K562 (cell line): ENCODE results near the gene TBXAS1. TPM values are rescaled to one million over a fixed set of nuclear protein-coding genes. Genes with fewer than 3 reads are reported as not detected.

Source experiments
- ATAC-seq: fragments of 200-7000 bp; cut with Tn5 transposase; 3 replicates; pipeline ENCODE4 v1.9.1; 2020; ENCODE audit warnings: moderate library complexity
- BruUV-seq: library from RNA; stranded (reverse); fragments of 400-500 nt; replicated peaks from 2 replicates; lab custom pipeline; 2021; lab: Mats Ljungman, UMichigan
- CTCF ChIA-PET: fragments of 300-600 bp; formaldehyde crosslinking; extraction: SDS; loops from one replicate; lab custom pipeline; 2021; ENCODE audit warnings: low intra/inter-chr PET ratio; lab: Yijun Ruan, JAX
- POLR2A ChIA-PET: fragments of 300-600, 350-650 bp; sonication (Branson Sonifier 250); formaldehyde crosslinking; extraction: SDS; loops from one replicate; lab custom pipeline; 2021; ENCODE audit warnings: antibody characterized with exemption, inconsistent platforms; lab: Yijun Ruan, JAX
- DNase-seq, 4 experiments: peaks; one replicate each; pipeline versions ENCODE4 v3.0.0 to v3.0.0-alpha.2; 2011 to 2018; ENCODE audit warnings: low spot score in 3 of 4, mixed read lengths in 3 of 4; ENCODE audit errors: extremely low read depth in 1 of 4
- FAIRE-seq: peaks from 2 replicates; lab custom pipeline; 2011; peaks lifted over from hg19 to GRCh38; lab: Jason Lieb, UNC
- H2AFZ ChIP-seq: 2 replicates; pipeline ENCODE4 v1.6.0; 2011; ENCODE audit warnings: low read depth, low read length, control low read depth, inconsistent platforms
- H3K27ac ChIP-seq: fragments of 200-600 bp; 3 replicates; pipeline ENCODE4 v1.8.0; 2011; ENCODE audit warnings: low read depth, mild to moderate bottlenecking, control low read depth, inconsistent platforms, low read length, moderate library complexity, mixed read lengths; ENCODE audit errors: extremely low read depth
- H3K27me3 ChIP-seq, 2 experiments: fragments of 300-600 bp in 1 of 2; 2 replicates in 1 of 2; 3 replicates in 1 of 2; pipeline versions ENCODE4 v1.6.0 to v1.8.0; 2011; ENCODE audit warnings: inconsistent platforms in 2 of 2, low read length in 2 of 2, mild to moderate bottlenecking in 1 of 2, mixed read lengths in 1 of 2, moderate library complexity in 1 of 2; ENCODE audit not compliant: control insufficient read depth in 2 of 2, insufficient read depth in 2 of 2
- H3K36me3 ChIP-seq: fragments of 300-600 bp; 3 replicates; pipeline ENCODE4 v1.8.0; 2011; ENCODE audit warnings: mild to moderate bottlenecking, low read length, inconsistent platforms; ENCODE audit not compliant: control insufficient read depth, insufficient read depth
- H3K4me1 ChIP-seq, 2 experiments: fragments of 200-600 bp in 1 of 2; replicated peaks in 1 of 2; 2 replicates in 1 of 2; 3 replicates in 1 of 2; pipeline versions ENCODE4 v1.5.1 to v1.8.0; 2011; ENCODE audit warnings: inconsistent platforms in 2 of 2, low read length in 2 of 2, mild to moderate bottlenecking in 1 of 2, mixed read lengths in 1 of 2, moderate library complexity in 1 of 2; ENCODE audit not compliant: control insufficient read depth in 2 of 2, insufficient read depth in 2 of 2
- H3K4me2 ChIP-seq: 2 replicates; pipeline ENCODE4 v1.6.1; 2011; ENCODE audit warnings: low read length, control low read depth, inconsistent platforms, mixed read lengths; ENCODE audit not compliant: insufficient read depth
- H3K4me3 ChIP-seq: fragments of 200-600 bp; sonication (generic), shearing (Covaris generic); 2 replicates; pipeline ENCODE4 v1.5.1; 2016; ENCODE audit warnings: control low read depth, inconsistent platforms
- H3K79me2 ChIP-seq: fragments of 200-600 bp; 3 replicates; pipeline ENCODE4 v1.8.0; 2011; ENCODE audit warnings: low read length, inconsistent platforms; ENCODE audit not compliant: control insufficient read depth, insufficient read depth
- H3K9ac ChIP-seq, 2 experiments: 2 replicates each; pipeline versions ENCODE4 v1.6.0 to v1.6.1; 2011; ENCODE audit warnings: low read depth in 2 of 2, low read length in 2 of 2, control low read depth in 1 of 2, inconsistent platforms in 1 of 2, mild to moderate bottlenecking in 1 of 2, mixed read lengths in 1 of 2; ENCODE audit not compliant: insufficient read depth in 1 of 2
- H3K9me1 ChIP-seq: one replicate; pipeline ENCODE4 v1.6.0; 2011; ENCODE audit warnings: inconsistent platforms, mild to moderate bottlenecking, low read length, moderate library complexity; ENCODE audit not compliant: control insufficient read depth, insufficient read depth
- H3K9me3 ChIP-seq: replicated peaks from 2 replicates; pipeline ENCODE4 v1.5.1; 2011; ENCODE audit warnings: low read depth, low read length, inconsistent platforms; ENCODE audit not compliant: control insufficient read depth, insufficient read depth
- H4K20me1 ChIP-seq: replicated peaks from 2 replicates; pipeline ENCODE4 v1.6.1; 2011; ENCODE audit warnings: low read length, inconsistent platforms, mixed read lengths; ENCODE audit not compliant: control insufficient read depth, insufficient read depth
- ZNF121 ChIP-seq: sonication (generic); formaldehyde crosslinking; conservative IDR thresholded peaks from 2 replicates; pipeline ENCODE4 v1.8.0; 2022; ENCODE audit warnings: missing genetic modification reagents
- WGBS: fragments of 100-300 bp; shearing (Covaris generic); methylation state at CpG from one replicate; pipeline ENCODE4 v1.1.6; 2016; ENCODE audit warnings: low coverage, mixed read lengths; ENCODE audit not compliant: insufficient coverage; ENCODE audit errors: missing lambda C conversion rate; 5-methylcytosine and 5-hydroxymethylcytosine counted together
- in situ Hi-C: fragments of 300-500 bp; cut with MboI; formaldehyde crosslinking; loops from 4 replicates; pipeline ENCODE4 v1.15.0; 2018; ENCODE audit warnings: inconsistent platforms, mixed read lengths
- intact Hi-C: fragments of 100-400 bp; cut with micrococcal nuclease; formaldehyde crosslinking; loops from 2 replicates; pipeline ENCODE4 v1.14.2; 2022
- polyA plus RNA-seq, 8 experiments: library from polyadenylated mRNA; depleted of rRNA in 4 of 8; stranded (reverse) in 5 of 8; unstranded in 3 of 8; fragments of >200 nt; fragmentation: Nextera tagmentation in 2 of 8; fragmentation: Illumina TruSeq in 1 of 8; extraction: Ambion mirVana in 2 of 8; extraction: Trizol in 1 of 8; gene quantifications; 2 replicates each; pipeline versions ENCODE4 v1.2.1 to v1.2.3, GENCODE V29; 2011 to 2014; ENCODE audit warnings: inconsistent platforms in 1 of 8, missing spikeins in 1 of 8
- total RNA-seq, 7 experiments: library from RNA; depleted of rRNA in 6 of 7; stranded (reverse); fragments of >200 nt in 6 of 7; fragmentation: Illumina TruSeq in 2 of 7; extraction: Trizol in 2 of 7; gene quantifications; 2 replicates each; pipeline versions ENCODE4 v1.2.1 to v1.2.3, GENCODE V29; 2011 to 2021; ENCODE audit warnings: low replicate concordance in 1 of 7
- TF ChIP-seq, protein P1 (sequence below): fragments of 450-650 bp; IDR thresholded peaks from 2 replicates; pipeline ENCODE4 v1.6.1; 2018; ENCODE audit not compliant: partially characterized antibody

Gene TBXAS1
- total and polyA plus RNA-seq, 9 of the 15 experiments (the other 6 are each of a cell fraction or from before 2014, with no cell fraction given), result 1.1 to 8.3 (median 1.9) TPM

DNA sequence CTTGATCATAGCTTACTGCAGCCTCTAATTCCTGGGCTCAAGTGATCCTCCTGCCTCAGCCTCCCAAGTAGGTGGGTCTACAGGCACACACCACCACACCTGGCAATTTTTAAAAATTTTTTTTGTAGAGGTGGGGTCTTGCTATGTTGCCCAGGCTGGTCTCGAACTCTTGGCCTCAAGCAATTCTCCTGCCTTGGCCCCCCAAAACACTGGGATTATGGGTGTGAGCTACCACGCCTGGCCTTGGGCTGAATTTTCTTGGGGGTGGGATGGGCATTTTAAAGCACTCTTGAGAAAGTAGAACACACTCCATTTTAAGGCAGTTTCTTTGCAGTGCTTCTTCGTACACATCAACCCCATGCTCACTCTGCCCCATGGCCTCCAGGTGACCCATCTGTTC is 28.7 kb downstream of the TBXAS1 start:
- CTCF ChIA-PET, result interaction anchor here (0.6 kb wide), 1 partner anchor 59 kb away, joined by 6 read pairs; no protein-coding TSS in a partner anchor
- Histone ChIP-seq H3K9me1 (no peaks in the 10 kb centered on the region), H4K20me1 (no peaks in the 10 kb centered on the region), H3K9ac (no peak overlapping the region), H3K27me3 (no peaks in the 10 kb centered on the region), H3K4me3 (no peak overlapping the region), H3K4me2 (no peak overlapping the region), H3K9me3 (no peaks in the 10 kb centered on the region), H3K27ac (no peak overlapping the region), H3K79me2 (no peaks in the 10 kb centered on the region), H3K36me3 (no peaks in the 10 kb centered on the region), H3K4me1 (peaks cover 12 to 31% of the 10 kb centered on the region in 2 experiments; a peak in 4 of 5 replicates), H2AFZ (no peak overlapping the region)
- FAIRE-seq, result no peak
- TF ChIP-seq, protein P1, sequence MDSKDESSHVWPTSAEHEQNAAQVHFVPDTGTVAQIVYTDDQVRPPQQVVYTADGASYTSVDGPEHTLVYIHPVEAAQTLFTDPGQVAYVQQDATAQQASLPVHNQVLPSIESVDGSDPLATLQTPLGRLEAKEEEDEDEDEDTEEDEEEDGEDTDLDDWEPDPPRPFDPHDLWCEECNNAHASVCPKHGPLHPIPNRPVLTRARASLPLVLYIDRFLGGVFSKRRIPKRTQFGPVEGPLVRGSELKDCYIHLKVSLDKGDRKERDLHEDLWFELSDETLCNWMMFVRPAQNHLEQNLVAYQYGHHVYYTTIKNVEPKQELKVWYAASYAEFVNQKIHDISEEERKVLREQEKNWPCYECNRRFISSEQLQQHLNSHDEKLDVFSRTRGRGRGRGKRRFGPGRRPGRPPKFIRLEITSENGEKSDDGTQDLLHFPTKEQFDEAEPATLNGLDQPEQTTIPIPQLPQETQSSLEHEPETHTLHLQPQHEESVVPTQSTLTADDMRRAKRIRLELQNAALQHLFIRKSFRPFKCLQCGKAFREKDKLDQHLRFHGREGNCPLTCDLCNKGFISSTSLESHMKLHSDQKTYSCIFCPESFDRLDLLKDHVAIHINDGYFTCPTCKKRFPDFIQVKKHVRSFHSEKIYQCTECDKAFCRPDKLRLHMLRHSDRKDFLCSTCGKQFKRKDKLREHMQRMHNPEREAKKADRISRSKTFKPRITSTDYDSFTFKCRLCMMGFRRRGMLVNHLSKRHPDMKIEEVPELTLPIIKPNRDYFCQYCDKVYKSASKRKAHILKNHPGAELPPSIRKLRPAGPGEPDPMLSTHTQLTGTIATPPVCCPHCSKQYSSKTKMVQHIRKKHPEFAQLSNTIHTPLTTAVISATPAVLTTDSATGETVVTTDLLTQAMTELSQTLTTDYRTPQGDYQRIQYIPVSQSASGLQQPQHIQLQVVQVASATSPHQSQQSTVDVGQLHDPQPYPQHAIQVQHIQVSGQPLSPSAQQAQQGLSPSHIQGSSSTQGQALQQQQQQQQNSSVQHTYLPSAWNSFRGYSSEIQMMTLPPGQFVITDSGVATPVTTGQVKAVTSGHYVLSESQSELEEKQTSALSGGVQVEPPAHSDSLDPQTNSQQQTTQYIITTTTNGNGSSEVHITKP, result no peak
- peak; percentile 88 for TF ChIP-seq ZNF121 (CRISPR knock-in tag)
- POLR2A ChIA-PET, result interaction anchor here (0.6 to 1.0 kb wide), 4 partner anchors 26 to 138 kb away, joined by 3 to 4 read pairs (median 3); no protein-coding TSS in a partner anchor
- no peak for ATAC-seq
- in situ Hi-C loops, result no loop called here
- WGBS, result 25% methylated on average over 3 of the region's 3 CpGs
- no peak for DNase-seq
- no TSS peak for BruUV-seq
- intact Hi-C loops, result no loop called here
